ENCODE data around the gene LRRC41.

DNA sequence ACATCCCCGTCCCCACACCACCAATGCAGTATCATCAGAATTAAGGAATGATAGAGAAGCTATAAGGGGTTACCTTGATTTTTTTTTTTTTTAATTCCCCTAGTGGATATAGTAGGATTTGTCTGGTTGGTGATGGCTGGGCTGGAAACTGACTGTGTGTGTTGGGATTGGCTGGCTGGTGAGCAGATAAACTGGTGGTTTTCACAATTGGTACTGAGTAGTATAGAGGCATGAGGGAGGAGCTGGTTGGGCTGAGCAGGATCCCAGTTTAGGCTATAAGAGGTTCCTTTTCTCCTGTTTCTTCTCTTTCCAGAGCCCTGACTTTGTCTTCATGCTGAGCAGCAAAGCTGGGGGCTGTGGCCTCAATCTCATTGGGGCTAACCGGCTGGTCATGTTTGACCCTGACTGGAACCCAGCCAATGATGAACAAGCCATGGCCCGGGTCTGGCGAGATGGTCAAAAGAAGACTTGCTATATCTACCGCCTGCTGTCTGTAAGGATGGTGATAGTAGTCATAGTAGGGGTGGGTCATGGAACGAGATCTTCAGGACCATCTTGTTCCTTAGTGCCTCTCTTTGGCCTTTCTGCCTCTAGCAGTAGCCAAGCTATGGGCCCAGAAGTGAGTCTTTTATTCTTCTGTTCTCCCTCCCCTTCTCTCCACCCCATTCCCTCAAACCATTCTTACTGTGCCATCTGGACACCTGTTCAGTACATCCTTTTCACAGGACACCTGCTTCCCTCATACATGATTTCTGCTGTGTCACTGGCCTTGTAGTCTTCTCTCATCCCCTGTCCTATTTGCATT lies 29.0 kb downstream of the LRRC41 start:
- TF ChIP-seq CTCF (conservative IDR thresholded peaks at IDR 0.05 in 1 of 2, IDR thresholded peaks at IDR 0.05 in 1 of 2; ENCODE audit: low read depth in 1 of 2, low read length in 2 of 2) (no peak), EZH2 (IDR thresholded peaks at IDR 0.05; ENCODE audit: low read length, missing control alignments) (no peak)
